ENCODE results near the gene FOXO3. TPM values are rescaled to one million over a fixed set of nuclear protein-coding genes. Genes with fewer than 3 reads are reported as not detected.

FOXO3 gene
- polyA plus RNA-seq, 1 experiment: 25.4 TPM

DNA sequence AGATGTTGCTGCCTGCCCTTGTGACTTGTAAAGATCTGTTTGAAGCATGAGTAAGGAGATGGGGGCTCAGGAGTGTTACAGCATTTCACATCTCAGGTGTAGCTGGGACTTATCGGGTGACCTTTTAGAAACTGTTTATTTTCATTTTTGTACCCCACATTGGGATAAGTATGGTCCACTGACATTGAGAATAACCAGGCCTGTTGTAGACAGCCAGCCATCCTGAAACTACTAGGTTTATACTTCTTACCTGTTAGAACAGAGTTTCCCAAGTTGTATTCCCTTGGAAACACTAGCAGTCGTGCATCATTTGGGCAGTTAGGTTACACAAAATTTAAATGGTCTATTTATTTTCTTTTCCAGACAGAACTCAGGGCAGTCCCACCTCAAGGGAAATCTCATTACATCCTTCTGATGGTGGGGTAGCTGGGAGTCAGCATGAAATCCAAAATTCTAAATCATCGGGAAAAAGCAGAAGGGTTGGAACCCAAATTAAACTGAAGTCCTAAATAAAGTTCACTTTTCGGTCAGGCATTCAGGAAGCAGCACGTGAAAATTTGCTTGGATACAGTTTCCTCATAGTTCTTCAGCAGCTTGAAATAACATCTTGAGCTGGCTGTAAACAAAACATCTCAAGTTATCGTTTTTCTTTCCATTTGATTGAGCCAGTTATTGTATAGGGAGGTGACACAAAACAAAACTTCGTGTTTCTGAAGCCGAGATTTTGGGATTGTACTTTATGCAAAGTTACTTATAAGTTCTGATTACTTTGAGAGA is 30.5 kb downstream of the FOXO3 start:
- H3K27me3 ChIP-seq (ENCODE audit: control insufficient read depth, insufficient read depth, low read length): no peaks in the 10 kb centered on the region
- no peak overlapping the region for H3K4me3 ChIP-seq (ENCODE audit: low read depth, low read length)
- ChIA-PET CTCF (interaction anchor here (2.5 kb wide), 1 partner anchor 60 kb away, joined by 8 read pairs; no protein-coding TSS in a partner anchor), POLR2A (no interaction called here)
- no peaks in the 10 kb centered on the region for H3K36me3 ChIP-seq (ENCODE audit: control insufficient read depth, insufficient read depth, low read length)
- TF ChIP-seq, protein P1, sequence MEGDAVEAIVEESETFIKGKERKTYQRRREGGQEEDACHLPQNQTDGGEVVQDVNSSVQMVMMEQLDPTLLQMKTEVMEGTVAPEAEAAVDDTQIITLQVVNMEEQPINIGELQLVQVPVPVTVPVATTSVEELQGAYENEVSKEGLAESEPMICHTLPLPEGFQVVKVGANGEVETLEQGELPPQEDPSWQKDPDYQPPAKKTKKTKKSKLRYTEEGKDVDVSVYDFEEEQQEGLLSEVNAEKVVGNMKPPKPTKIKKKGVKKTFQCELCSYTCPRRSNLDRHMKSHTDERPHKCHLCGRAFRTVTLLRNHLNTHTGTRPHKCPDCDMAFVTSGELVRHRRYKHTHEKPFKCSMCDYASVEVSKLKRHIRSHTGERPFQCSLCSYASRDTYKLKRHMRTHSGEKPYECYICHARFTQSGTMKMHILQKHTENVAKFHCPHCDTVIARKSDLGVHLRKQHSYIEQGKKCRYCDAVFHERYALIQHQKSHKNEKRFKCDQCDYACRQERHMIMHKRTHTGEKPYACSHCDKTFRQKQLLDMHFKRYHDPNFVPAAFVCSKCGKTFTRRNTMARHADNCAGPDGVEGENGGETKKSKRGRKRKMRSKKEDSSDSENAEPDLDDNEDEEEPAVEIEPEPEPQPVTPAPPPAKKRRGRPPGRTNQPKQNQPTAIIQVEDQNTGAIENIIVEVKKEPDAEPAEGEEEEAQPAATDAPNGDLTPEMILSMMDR (IDR thresholded peaks at IDR 0.05; ENCODE audit: insufficient read depth, low read depth, low read length): no peak
- no peak for DNase-seq (ENCODE audit: low read depth)

DNA sequence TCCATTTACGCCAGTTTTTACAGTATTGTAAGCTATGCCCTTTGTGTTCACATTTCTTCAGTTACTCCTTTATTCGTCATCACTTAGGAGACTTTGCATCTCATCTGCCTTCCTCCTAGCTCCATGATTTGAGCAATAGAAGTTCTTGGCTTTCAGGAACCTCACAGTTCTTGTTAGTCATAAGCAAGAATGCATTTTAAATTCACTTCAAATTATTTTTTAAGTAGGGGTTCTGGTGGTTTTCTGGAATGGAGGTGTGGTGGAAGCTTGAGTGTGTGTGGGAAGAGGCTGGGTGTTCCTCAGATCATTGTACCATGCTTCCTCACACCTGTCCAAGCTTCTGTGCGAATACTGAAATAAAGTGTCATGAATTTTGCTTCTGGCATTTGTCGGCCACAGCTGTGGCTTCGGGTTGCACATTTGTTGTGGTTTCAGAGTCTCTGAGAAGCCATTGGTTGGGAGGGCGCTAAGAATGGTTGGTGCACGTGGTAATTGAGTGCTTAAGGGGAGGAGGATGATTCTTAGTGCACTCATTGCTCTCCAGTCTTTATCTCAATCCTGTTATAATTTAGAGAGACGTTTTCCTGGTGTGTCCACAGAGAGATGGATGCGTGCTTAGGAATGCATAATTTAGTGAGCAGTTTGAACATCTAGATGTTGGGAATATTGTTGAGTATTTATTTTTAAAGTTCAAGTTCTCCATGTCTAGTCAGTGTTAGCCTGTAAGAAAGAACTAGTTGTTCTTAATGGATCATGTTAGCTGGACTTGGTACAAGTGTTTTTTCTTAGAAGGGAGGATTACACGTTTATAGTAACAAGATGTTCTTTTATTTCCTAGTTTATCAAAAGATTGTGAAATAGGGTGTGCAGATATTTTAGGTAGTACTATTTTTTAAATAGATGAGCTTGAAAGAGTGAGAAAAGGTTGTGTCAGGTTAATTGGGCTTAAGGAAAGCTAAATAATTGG is 31.9 kb downstream of the FOXO3 start:
- DNase-seq (ENCODE audit: low read depth): peak; percentile 81
- no peak overlapping the region for H3K4me3 ChIP-seq (ENCODE audit: low read depth, low read length)
- TF ChIP-seq, protein P1 (IDR thresholded peaks at IDR 0.05; ENCODE audit: insufficient read depth, low read depth, low read length): no peak
- H3K36me3 ChIP-seq (ENCODE audit: control insufficient read depth, insufficient read depth, low read length): no peaks in the 10 kb centered on the region
- CTCF ChIA-PET: interaction anchor here (1.6 to 2.5 kb wide), 2 partner anchors 59 to 189 kb away, joined by 4 to 8 read pairs; no protein-coding TSS in a partner anchor
- POLR2A ChIA-PET: interaction anchor here (0.5 to 1.5 kb wide), 4 partner anchors 23 to 797 kb away, joined by 3 to 11 read pairs (median 5); no protein-coding TSS in a partner anchor
- H3K27me3 ChIP-seq (ENCODE audit: control insufficient read depth, insufficient read depth, low read length): no peaks in the 10 kb centered on the region

- TF ChIP-seq, protein P1 (IDR thresholded peaks at IDR 0.05; ENCODE audit: insufficient read depth, low read depth, low read length): no peak
- Histone ChIP-seq H3K36me3 (ENCODE audit: control insufficient read depth, insufficient read depth, low read length) (no peaks in the 10 kb centered on the region), H3K4me3 (ENCODE audit: low read depth, low read length) (no peak overlapping the region), H3K27me3 (ENCODE audit: control insufficient read depth, insufficient read depth, low read length) (no peaks in the 10 kb centered on the region)
- CTCF ChIA-PET: interaction anchor here (1.8 kb wide), 1 partner anchor 13 kb away, joined by 5 read pairs; no protein-coding TSS in a partner anchor
- no peak for DNase-seq (ENCODE audit: low read depth)
- POLR2A ChIA-PET: no interaction called here
These were observed 33.4 kb downstream of the FOXO3 start for GRCh38 chr6:108594151-108594550.

DNA sequence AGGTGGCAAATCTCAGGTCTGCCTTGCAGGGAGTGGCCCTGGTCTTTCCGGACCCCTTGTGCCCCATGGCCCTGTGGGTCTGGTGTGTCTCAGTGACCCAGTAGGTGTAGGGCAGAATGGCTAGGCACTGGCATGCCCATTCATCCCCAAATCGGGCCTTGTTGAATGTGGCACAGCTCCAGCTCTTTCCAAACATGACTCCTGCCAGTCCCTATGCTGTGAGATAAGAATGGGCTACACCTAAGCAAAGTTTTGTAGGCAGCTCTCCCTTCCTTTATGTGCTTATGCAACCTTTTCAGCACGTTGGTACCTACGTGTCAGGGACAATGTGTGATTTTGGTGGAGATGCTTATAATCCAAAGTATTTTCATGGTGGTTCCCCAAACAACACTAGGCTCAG is 33.9 kb downstream of the FOXO3 start:
- TF ChIP-seq, protein P1 (IDR thresholded peaks at IDR 0.05; ENCODE audit: insufficient read depth, low read depth, low read length): no peak
- H3K27me3 ChIP-seq (ENCODE audit: control insufficient read depth, insufficient read depth, low read length): no peaks in the 10 kb centered on the region
- no peaks in the 10 kb centered on the region for H3K36me3 ChIP-seq (ENCODE audit: control insufficient read depth, insufficient read depth, low read length)
- no peak overlapping the region for H3K4me3 ChIP-seq (ENCODE audit: low read depth, low read length)
- DNase-seq (ENCODE audit: low read depth): no peak
- ChIA-PET CTCF (interaction anchor here (1.8 kb wide), 1 partner anchor 13 kb away, joined by 5 read pairs; no protein-coding TSS in a partner anchor), POLR2A (no interaction called here)

Data from BJ (cell line).